Panc1 (cell line): Measurements from ENCODE around the gene VAPB. TPM values are rescaled to one million over a fixed set of nuclear protein-coding genes. Genes with fewer than 3 reads are reported as not detected.

Source experiments
- ATAC-seq: fragments of 200-7000 bp; cut with Tn5 transposase; 2 replicates; pipeline ENCODE4 v1.9.1; 2020; ENCODE audit warnings: mild to moderate bottlenecking, moderate library complexity
- BruUV-seq: library from RNA; stranded (reverse); fragments of 400-500 nt; replicated peaks from 2 replicates; lab custom pipeline; 2021; lab: Mats Ljungman, UMichigan
- CTCF ChIA-PET: fragments of 300-600 bp; sonication (Branson Sonifier 250); formaldehyde crosslinking; loops from one replicate; lab custom pipeline; 2022; ENCODE audit warnings: antibody characterized with exemption; lab: Charles Lee
- POLR2A ChIA-PET: fragments of 300-600 bp; sonication (Branson Sonifier 250); formaldehyde crosslinking; loops from one replicate; lab custom pipeline; 2022; ENCODE audit warnings: antibody characterized with exemption; lab: Charles Lee
- DNase-seq: peaks from one replicate; pipeline ENCODE4 v3.0.0-alpha.2; 2010; ENCODE audit warnings: low read depth, low spot score
- H3K27ac ChIP-seq: 2 replicates; pipeline ENCODE4 v1.5.1; 2011; ENCODE audit warnings: mild to moderate bottlenecking, low read length, inconsistent platforms
- H3K27me3 ChIP-seq: fragments of 200-500 bp; sonication (Bioruptor generic); 2 replicates; pipeline ENCODE4 v1.6.0; 2014; ENCODE audit warnings: low read length, inconsistent platforms; ENCODE audit not compliant: control insufficient read depth, insufficient read depth
- H3K36me3 ChIP-seq: fragments of 200-500 bp; sonication (Bioruptor generic); 2 replicates; pipeline ENCODE4 v1.5.1; 2014; ENCODE audit warnings: inconsistent platforms, mild to moderate bottlenecking, low read length, moderate library complexity; ENCODE audit not compliant: control insufficient read depth, insufficient read depth
- H3K4me1 ChIP-seq: 2 replicates; pipeline ENCODE4 v1.5.1; 2011; ENCODE audit warnings: inconsistent platforms, mild to moderate bottlenecking, low read length, moderate library complexity; ENCODE audit not compliant: control insufficient read depth, insufficient read depth
- H3K4me3 ChIP-seq, 2 experiments: 2 replicates each; pipeline ENCODE4 v1.5.1; 2011 to 2012; ENCODE audit warnings: low read depth in 2 of 2, low read length in 2 of 2, mild to moderate bottlenecking in 2 of 2, inconsistent platforms in 1 of 2, moderate library complexity in 1 of 2
- H3K9me3 ChIP-seq: fragments of 200-500 bp; sonication (Bioruptor generic); 2 replicates; pipeline ENCODE4 v1.5.1; 2014; ENCODE audit warnings: low read depth, mild to moderate bottlenecking, inconsistent platforms, low read length, moderate library complexity; ENCODE audit not compliant: control insufficient read depth, insufficient read depth
- CTCF ChIP-seq: fragments of 450-650 bp; IDR thresholded peaks from 2 replicates; pipeline ENCODE4 v1.5.1; 2017; ENCODE audit warnings: mild to moderate bottlenecking
- POLR2AphosphoS5 ChIP-seq: IDR thresholded peaks from 2 replicates; pipeline ENCODE4 v1.6.1; 2012; ENCODE audit warnings: mild to moderate bottlenecking, low read depth, low read length, moderate library complexity
- REST ChIP-seq, 2 experiments: IDR thresholded peaks; 2 replicates each; pipeline ENCODE4 v1.6.1; 2011 to 2012; ENCODE audit warnings: low read depth in 2 of 2, control low read depth in 1 of 2, low read length in 1 of 2, mild to moderate bottlenecking in 1 of 2, moderate library complexity in 1 of 2; ENCODE audit not compliant: insufficient read depth in 1 of 2
- SIN3A ChIP-seq: IDR thresholded peaks from 2 replicates; pipeline ENCODE4 v1.6.1; 2012; ENCODE audit warnings: low read depth, mild to moderate bottlenecking, low read length, moderate library complexity, borderline replicate concordance; ENCODE audit not compliant: insufficient read depth
- TCF7L2 ChIP-seq: IDR thresholded peaks from 2 replicates; pipeline ENCODE4 v1.6.1; 2011; ENCODE audit warnings: mild to moderate bottlenecking, low read depth, low read length, inconsistent platforms
- in situ Hi-C: cut with HindIII; loops from 2 replicates; pipeline ENCODE4 v1.10.0; 2016; ENCODE audit warnings: low sequenced_read_pairs, low pct_unique_long_range_greater_than_20kb
- intact Hi-C: fragments of 100-400 bp; cut with micrococcal nuclease; formaldehyde crosslinking; loops from one replicate; pipeline ENCODE4 v1.10.0; 2022; ENCODE audit not compliant: unreplicated experiment
- total RNA-seq: library from RNA; stranded (reverse); gene quantifications from one replicate; pipeline ENCODE4 v1.2.1, GENCODE V29; 2021; ENCODE audit not compliant: unreplicated experiment

Gene VAPB
- total RNA-seq, 1 experiment from 2014 or later: 50.9 TPM

- Histone ChIP-seq H3K36me3 (peaks cover 17% of the 10 kb centered on the region), H3K4me3 (no peak overlapping the region), H3K27me3 (no peaks in the 10 kb centered on the region), H3K27ac (no peak overlapping the region), H3K4me1 (no peaks in the 10 kb centered on the region), H3K9me3 (no peaks in the 10 kb centered on the region)
- ChIA-PET CTCF (interaction anchor here (0.6 kb wide), 1 partner anchor 1575 kb away, joined by 3 read pairs; no protein-coding TSS in a partner anchor), POLR2A (interaction anchor here (0.6 kb wide), 1 partner anchor 108 kb away, joined by 3 read pairs; no protein-coding TSS in a partner anchor)
- ATAC-seq (no peak), DNase-seq (no peak)
- intact Hi-C loops (no loop called here), in situ Hi-C loops (no loop called here)
- TF ChIP-seq REST (IDR thresholded peaks at IDR 0.05; ENCODE audit: insufficient read depth in 1 of 2, low read depth in 2 of 2, low read length in 1 of 2) (no peak), CTCF (0 out of 2 replicates have a peak, but pooled peaks have one; percentile 8), SIN3A (no peak)
- BruUV-seq: no TSS peak
These were observed 29.6 kb upstream of the VAPB start for GRCh38 chr20:58359441-58359840.

GRCh38 chr20:58360936-58361335 lies 28.1 kb upstream of the VAPB start:
- H3K4me3 ChIP-seq: no peak overlapping the region
- peaks cover 17% of the 10 kb centered on the region for H3K36me3 ChIP-seq
- TF ChIP-seq CTCF (no peak), POLR2AphosphoS5 (no peak), REST (IDR thresholded peaks at IDR 0.05; ENCODE audit: insufficient read depth in 1 of 2, low read depth in 2 of 2, low read length in 1 of 2) (no peak), SIN3A (no peak), TCF7L2 (no peak)
- CTCF ChIA-PET: no interaction called here
- intact Hi-C loops: no loop called here
- H3K27ac ChIP-seq: no peak overlapping the region
- DNase-seq: no peak
- in situ Hi-C loops: no loop called here
- H3K27me3 ChIP-seq: no peaks in the 10 kb centered on the region
- H3K4me1 ChIP-seq: no peaks in the 10 kb centered on the region
- no peaks in the 10 kb centered on the region for H3K9me3 ChIP-seq
- no peak for ATAC-seq
- POLR2A ChIA-PET: interaction anchor here (1.1 kb wide), 1 partner anchor 28 kb away, joined by 3 read pairs; the partner anchor contains the start of gene VAPB
- no TSS peak for BruUV-seq
